GM12872 (cell line): Measurements from ENCODE around the gene IKZF2.

Source experiments
- CTCF ChIP-seq: IDR thresholded peaks from 3 replicates; pipeline ENCODE4 v1.5.1; 2011; ENCODE audit warnings: low read depth, mild to moderate bottlenecking, low read length, moderate library complexity; ENCODE audit not compliant: insufficient read depth

Gene IKZF2

GRCh38 chr2:213066443-213066743 is 85.0 kb downstream of the IKZF2 start:
- TF ChIP-seq CTCF: no peak

DNA sequence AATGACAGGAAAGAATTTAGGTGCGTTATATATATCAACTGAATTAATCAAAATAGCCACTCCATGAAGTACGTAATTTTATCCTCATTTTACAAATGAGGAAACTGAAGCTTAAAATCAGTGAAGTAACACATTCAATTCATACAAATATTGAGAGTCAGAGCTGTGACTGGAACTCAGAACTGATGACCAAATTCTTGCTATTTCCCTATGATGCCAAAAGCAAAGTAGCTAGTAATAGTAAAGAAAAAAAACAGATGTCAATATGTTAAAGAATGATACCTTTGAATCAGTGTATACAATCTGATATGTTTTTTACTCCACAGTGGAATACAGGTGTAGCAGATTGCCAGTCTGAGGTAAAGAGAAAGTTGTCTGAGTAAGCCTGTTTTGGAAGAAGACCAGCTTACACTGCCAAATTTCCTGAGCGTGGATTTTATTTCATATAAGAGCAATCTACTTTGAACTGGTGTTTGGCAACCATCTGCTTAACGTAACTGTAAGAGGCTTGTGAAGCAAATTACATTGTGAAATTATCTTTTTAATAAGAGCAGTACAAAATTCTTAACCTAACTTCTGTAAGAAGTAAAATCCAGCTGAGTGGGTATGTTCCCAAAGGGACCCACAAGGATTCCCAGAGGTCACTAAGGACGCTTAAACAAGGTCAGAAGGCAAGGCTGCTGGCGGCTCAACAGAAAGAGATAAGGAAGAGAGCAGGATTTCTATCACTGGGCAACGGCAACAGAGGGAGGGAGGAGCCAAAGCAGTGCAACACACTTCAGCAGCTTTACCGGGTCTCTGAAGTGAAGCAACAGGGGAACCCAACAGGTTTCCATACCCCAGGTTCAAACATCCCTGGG is 85.6 kb downstream of the IKZF2 start:
- no peak for TF ChIP-seq CTCF

DNA sequence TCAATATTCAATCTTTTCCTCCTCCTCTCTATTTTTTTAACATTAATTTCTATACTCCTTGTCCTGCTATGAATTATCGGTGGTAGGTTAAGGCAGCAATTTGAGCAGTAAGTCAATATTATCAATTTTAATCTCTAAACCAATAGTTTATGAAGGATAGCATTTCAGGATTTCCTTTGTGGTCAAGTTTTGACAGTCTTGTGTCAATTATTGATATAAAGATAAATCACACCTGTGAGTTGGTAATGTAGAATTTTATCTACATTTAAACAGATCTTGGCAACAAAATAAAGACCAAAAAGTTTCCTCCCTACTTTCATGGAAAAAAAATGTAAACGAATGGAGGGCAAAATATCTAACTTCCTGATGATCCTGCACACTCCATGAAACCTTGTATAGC is 87.3 kb downstream of the IKZF2 start:
- no peak for TF ChIP-seq CTCF

GRCh38 chr2:213057977-213058376 is 93.4 kb downstream of the IKZF2 start:
- TF ChIP-seq CTCF: no peak

GRCh38 chr2:213046431-213046830 is 105.0 kb downstream of the IKZF2 start:
- TF ChIP-seq CTCF: no peak

- no peak for TF ChIP-seq CTCF
Observed at GRCh38 chr2:213043566-213043965, 107.8 kb downstream of the IKZF2 start.

DNA sequence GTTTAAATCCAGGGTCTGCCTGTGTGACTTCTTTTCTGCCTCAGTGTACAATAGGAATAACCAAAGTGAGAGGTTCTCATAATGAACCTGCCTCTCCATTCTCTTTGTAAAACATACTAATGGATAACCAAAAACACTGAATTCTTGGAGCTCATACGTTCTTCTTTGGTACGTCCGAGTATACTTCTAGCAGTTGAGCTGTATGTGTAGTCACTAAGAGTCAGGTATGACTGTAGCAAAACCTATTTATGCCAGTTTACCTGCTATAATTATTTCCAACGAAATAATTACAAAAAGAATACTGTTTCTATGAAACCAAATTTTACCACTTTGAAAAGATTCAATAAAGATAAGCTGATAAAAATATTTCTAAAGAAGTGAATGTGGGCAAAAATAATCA is 109.2 kb downstream of the IKZF2 start:
- TF ChIP-seq CTCF: no peak
